Activated T-cell treated with anti-CD3 and anti-CD28 coated beads for 1 hour (primary cell): Measurements from ENCODE around the gene EOLA1.
"Not testable (repeated sequence)": the region's sequence is repeated elsewhere in the genome, so short reads cannot be mapped to it uniquely, and the experiment has no call there.

Source experiments
- DNase-seq: peaks from one replicate; pipeline ENCODE4 v3.0.0-alpha.2; 2020; ENCODE audit warnings: low read depth

EOLA1 gene

GRCh38 chrX:149540621-149541520 is at the start of gene EOLA1:
EOLA1 (plus strand) TSS chrX:149541012; CDS start chrX:149545631, 4,619 bp downstream.
- DNase-seq: peak; percentile 71

- DNase-seq: no peak
Measured at GRCh38 chrX:149491812-149492211, 49.0 kb upstream of the EOLA1 start.

GRCh38 chrX:149493567-149494562 is 46.9 kb upstream of the EOLA1 start:
- no peak for DNase-seq

DNA sequence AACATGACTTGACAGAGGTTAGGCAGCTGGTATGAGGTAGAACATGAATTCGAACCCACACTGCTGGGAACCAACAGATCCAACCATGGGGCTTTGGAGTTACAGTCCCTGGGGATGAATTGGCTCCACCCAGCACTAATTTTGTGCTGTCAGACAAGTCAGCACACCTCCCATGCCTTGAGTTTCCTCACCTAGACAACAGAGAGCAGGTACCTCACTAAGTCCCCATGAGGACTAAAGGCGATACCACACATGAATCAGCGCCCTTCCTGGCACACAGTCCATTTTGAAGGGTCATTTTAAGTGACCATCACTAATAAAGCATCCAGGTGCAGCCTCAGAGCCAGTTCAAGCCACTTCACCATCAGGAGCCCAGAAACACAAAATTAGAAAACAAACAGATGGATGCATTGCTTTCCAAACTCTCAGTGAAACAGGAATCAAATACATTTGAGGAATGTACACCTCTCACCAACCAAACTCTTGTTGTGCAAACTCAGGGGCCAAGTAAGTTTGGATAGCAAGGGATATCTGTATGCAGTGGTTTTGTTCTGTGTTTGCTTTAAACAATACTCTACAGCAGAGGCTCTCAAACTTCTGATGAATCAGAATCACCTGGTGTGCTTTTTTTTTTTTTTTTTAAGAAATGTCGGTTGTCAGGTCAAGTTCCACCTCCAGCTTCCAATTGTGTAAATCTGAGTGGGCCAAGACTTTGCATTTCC is 45.8 kb upstream of the EOLA1 start:
- no peak for DNase-seq

DNA sequence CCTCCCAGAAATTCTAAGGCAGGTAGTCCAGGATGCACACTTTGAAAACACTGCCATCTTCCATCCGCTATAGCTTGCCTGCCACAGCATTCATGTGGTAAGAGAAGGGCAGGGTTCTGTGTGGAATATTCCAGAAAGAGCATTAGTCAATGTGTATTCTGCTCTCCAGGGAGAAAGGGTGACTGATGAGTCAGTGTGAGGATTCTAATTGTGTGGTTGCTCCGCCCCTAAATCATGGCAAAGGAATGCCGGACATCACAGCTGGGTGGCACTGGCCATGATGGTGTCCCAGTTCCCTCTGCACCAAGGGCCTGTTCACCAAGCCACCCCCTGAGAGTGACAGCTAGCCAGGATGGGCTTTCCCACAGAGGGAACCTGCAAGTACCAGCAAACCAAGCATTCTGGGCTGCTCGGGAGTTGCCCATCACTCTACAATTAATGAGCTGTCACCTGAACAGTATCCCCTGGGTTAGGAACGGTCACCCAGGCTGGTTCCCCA is 45.2 kb upstream of the EOLA1 start:
- DNase-seq: no peak

- DNase-seq: no peak
Measured at GRCh38 chrX:149497054-149497453, 43.8 kb upstream of the EOLA1 start.

DNA sequence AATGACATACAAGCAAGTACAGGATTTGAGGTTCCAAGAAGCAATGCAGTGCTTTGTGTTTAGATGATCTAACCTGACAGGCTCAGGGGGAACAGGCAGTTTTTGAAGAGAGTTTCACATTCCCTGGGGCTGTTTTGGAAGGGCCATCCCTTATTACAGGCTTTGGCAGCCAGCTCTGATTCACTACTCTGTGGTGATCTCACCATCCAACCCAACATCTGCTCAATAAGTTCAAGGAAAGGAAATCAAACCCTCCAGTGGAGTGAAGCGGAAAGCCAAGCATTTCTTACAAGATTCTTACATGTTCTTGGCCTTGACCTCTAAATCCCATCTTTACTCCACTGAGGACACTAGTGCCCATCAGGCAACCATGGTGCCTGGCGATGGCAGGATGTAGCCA is 43.2 kb upstream of the EOLA1 start:
- no peak for DNase-seq

GRCh38 chrX:149498767-149499166 is 42.0 kb upstream of the EOLA1 start:
- no peak for DNase-seq

DNA sequence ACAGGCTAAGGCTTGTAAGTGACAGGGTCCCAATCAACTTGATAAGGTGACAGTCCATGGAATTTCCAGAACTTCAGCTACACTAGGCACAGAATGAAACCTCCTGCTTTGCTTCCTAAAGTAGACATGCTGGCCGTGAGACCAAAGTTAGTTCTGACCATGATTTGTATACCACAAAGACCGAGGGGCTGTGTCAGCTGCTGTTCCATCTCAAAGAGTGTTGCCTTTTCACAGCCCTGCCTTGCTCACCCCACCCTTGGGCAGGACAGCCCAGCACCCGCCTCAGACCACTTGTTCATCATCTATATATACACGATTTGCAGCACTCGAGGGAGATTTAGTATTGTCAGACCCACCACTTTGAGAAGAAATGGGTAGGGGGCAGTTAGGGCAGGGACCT is 41.0 kb upstream of the EOLA1 start:
- DNase-seq: no peak

DNA sequence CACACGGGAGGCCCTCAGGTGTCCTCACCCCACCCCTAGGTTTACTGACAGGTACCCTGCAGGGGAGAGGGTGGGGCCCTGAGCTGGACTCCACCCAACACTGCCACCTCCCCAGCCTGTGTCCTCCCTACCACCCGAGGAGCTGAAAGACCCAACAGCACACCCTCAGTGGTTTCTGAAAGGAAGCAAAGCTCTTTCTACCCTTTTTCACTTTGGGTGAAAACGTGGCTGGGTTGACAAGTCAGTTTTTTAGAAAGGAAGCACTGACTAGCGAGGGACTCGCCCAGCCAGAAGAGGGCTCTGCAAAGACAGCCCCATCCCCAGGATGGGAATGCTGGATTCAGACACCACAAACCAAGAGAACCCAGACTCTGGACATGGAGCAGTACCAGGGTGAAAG is 37.9 kb upstream of the EOLA1 start:
- not testable (repeated sequence) for DNase-seq

DNA sequence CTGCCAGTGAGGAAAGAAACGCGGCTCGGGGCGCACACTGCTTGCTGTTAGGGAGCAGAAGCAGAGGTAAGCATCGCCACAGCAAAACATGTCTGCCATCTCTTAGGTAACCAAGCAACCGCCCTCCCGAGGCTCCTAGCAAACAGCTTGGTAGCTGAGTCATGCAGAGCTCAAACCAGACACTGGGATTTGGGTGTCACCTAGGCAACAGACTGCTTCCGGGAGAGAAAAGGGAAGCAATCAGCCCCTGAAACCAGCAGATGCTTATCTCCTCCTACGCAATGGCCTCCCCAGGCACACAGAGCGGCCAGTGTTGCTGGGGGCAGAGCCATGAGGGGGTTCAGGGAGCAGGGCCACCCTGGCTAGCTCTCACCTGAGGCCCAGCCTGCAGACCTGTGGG is 37.4 kb upstream of the EOLA1 start:
- DNase-seq: not testable (repeated sequence)

DNA sequence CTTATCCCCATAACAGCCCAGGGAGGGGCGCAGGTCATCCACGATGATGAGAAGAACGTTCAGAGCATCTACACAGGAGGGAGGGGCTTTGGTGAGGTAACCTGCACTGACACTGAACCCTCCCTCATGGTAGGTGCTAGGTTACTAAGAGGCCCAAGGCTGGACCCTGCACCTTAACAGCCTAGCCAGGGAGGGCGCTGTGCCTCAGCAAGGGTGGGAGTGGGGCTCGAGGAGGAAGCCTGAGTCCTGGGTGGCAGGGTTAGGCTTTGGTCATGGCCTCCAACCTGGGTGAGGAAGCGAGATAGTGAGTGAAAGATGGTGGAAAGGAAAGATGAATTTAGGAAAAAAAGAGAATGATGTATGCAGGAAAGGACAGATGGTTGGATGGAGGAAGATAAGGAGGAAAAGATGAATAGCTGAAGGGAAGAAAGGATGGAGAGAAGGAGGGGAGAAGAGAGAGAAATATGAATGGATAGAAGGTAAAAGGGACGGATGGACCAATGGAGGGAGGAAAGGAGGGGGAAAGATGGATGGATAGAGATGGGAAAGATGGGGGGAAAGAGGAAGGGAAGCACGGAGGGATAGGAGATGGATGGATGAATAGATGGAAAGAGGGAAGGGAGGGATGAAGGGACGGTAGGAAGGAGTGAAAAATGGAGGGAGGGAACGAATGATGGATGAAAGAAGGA is 36.4 kb upstream of the EOLA1 start:
- DNase-seq: peak; percentile 45

- peak; percentile 72 for DNase-seq
Measured at GRCh38 chrX:149504915-149505651, 35.7 kb upstream of the EOLA1 start, which contains the start of gene IDS. IDS (minus strand) TSS chrX:149505306; CDS start chrX:149505137, 169 bp downstream.

DNA sequence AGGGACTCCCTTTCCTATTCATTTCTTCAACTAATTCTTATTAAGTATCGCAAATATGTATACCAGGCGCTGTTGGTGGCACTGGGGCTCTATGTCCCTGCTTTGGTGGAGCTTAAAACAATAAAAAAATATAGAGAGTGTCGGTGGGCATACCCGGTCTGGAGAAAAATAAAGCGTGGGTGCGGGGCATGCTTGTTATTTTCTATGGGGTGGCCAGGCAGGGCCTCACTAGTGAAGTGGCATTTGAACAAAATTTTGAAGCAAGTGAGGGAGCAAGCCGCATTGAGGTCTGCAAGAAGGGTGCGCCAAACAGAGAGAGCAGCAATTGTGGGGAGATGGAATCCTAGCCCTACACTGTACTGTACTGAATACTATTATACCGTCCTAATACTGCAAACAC is 35.1 kb upstream of the EOLA1 start:
- no peak for DNase-seq

GRCh38 chrX:149506349-149506748 is 34.5 kb upstream of the EOLA1 start:
- no peak for DNase-seq

DNA sequence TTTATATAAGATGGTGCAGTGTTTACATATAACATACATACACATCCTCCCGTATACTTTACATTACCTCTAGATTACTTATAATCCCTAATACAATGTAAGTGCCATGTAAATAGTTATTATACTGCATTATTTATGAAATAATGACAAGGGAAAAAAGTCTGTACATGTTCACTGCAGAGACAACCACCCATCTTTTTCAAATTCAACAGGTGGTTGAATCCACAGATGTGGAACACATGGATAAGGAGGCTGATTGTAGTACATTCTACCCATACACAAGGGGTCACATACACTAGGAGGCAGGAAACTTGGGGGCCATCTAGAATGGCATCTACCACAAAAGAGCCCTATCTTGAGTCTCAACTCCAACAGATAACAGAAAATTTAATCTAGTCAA is 32.3 kb upstream of the EOLA1 start:
- no peak for DNase-seq

DNA sequence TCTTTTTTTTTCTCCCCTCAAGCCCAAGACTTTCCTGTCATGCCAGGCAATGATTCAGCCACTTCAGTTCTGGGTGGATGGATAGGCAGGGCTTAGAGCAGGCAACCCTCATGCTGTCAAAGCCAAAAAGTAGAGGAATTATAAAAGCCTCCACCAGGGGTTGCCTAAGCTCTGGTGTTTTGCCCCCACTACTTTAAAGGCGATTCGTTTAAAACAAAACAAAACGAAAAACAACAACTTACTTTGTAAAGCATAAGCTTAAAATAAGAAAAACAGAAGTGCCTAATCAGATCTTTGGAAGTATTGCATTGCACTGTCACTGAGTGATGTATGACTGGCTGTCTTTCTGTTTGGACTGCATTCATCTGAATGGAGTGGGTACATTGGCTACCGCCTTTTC is 30.4 kb upstream of the EOLA1 start:
- no peak for DNase-seq

- no peak for DNase-seq
Measured at GRCh38 chrX:149511081-149511480, 29.7 kb upstream of the EOLA1 start.

- DNase-seq: peak; percentile 26
Measured at GRCh38 chrX:149512225-149512885, 28.5 kb upstream of the EOLA1 start.
